Stimulated activated CD8-positive, alpha-beta memory T cell treated with anti-CD3 and anti-CD28 coated beads, Interleukin-7, amount 100 ng/mL, for 4 hours (primary cell): ENCODE results near the gene ADM2.
"Not testable (repeated sequence)": the region's sequence is repeated elsewhere in the genome, so short reads cannot be mapped to it uniquely, and the experiment has no call there.

Experiments used
- DNase-seq, 2 donors: peaks; one replicate each; pipeline ENCODE4 v3.0.0-alpha.2; 2020; ENCODE audit warnings: low read depth in 2 of 2

The ADM2 gene

DNA sequence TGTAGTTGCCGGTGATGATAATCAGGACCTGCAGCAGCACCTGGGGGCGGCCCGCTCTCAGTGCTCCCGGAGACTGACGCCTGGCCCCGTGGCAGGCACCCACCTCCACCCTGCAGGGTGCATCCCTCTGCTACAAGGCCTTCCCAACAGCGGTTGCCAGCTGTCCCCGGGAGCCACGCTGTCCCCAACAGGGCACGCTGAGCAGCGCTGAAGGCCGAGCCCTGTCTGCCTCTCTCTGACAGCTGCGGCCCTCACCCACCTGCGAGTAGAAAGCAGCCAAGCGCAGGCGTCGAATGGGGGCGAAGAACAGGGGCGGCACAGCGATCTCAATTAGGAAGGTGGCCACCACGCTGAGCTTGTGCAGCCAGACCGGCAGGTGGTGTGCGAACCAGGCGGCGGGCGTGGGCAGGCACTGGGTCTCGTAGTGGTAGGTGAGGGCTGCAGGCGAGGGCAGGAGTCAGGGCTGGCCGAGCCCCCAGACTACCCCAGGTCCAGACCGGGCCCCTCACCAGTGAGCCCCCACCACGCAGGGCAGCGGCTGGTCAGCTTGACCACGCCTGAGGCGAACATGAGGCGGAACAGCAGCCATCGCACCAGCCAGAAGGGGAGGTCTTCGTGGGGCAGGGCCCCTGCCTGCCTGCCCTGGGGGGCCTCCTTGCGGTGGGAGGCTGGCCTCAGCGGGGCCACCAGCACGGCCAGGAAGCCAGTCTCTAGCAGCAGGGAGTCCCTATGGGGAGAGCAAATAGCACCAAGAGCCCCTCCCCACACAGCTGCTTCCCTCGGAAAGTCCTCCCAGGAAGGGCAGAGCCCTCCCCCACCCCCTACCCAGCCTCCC, 24.6 kb downstream of the ADM2 start:
- DNase-seq = no peak

DNA sequence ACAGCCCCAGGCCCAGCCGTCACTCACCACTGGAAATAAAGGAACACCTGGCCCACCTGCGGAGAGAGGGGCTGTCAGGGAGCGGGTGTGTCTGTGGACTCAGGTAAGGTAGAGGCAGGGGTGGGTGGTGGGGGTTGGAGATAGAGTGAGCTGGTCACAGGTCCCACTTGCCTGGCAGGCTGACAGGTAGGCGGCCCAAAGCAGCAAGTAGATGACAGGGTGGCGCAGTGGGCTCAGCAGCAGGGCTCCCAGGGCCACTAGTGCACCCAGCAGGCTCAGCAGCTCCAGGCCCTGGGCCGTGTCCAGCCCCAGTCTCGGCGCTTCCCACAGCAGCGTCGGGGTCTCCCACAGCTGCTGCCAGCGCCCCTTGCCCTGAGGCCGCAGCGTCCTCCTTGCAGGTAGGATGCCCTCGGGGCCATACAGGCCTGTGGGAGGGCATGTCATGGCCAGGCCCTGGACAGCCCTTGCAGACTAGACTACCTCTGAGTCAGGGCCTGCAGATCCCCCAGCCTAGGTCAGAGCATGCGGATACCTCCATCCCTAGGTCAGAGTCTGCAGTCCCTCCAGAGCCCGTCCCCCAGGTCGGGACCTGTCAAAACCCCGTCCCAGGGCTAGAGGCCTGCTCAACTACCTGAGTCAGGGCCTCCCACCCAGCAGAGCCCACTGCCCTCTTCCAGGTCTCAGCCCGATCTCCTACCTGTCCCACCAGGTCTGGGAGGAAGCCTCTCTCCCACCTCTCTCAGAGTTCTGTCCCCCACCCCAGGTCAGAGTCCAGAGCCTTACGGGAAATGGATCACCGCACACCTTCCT, 25.5 kb downstream of the ADM2 start:
- no peak for DNase-seq

- peak; percentile 83 to 90 for DNase-seq
Measured at GRCh38 chr22:50507421-50507990, 26.2 kb downstream of the ADM2 start, which contains the start of gene LMF2. TSS of gene LMF2 (minus strand) at chr22:50507702. CDS start at chr22:50507675, 27 bp downstream.

GRCh38 chr22:50507991-50508884, 26.9 kb downstream of the ADM2 start, which contains the start of gene NCAPH2:
TSS of gene NCAPH2 (plus strand) at chr22:50508224. CDS start at chr22:50508338, 114 bp downstream.
- peak; percentile 96 for DNase-seq

DNA sequence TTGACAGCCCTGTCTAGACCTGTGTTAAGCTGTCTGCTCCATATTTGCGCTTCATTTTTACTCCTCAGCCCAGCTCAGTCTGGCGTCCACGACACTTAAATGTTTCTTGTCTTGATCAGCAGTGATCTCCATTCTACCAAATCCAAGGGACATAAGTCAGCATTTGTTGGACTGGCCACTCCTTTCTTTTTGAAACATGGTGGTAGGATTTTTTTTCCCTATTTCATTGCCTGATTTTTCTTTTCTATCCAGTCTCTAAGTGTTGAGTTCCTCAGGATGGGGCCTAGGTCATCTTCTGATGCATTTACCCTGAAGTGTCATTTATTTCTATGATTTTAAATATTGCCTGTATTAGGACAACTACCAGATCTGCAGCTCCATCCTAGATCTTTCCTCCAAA, 27.6 kb downstream of the ADM2 start:
- no peak for DNase-seq

GRCh38 chr22:50513175-50513574, 31.8 kb downstream of the ADM2 start:
- no peak for DNase-seq

DNA sequence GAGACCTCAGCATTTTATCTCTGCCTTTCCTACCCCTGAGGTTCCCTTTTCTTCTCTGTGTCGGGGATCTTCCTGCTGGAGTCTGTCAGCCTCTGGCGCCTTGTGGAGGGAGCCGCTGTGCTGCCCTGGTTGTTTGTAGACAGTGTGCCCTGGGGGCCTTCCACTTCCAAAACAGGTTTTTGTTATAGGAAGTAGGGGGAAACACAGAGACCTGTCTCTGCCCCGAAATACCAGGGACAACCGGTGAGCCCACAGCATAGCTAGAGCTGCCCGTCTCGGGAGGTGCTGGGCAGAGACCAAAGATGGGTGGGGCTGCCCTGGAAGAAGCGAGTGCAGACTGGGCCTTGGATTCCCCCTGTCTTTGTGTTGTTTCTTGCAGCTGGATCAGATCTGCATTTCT, 34.7 kb downstream of the ADM2 start:
- DNase-seq = no peak

GRCh38 chr22:50516891-50517290, 35.5 kb downstream of the ADM2 start:
- DNase-seq = no peak

GRCh38 chr22:50517495-50518260, 36.3 kb downstream of the ADM2 start:
- no peak for DNase-seq

- no peak for DNase-seq
Measured at GRCh38 chr22:50518606-50519005, 37.3 kb downstream of the ADM2 start.

DNA sequence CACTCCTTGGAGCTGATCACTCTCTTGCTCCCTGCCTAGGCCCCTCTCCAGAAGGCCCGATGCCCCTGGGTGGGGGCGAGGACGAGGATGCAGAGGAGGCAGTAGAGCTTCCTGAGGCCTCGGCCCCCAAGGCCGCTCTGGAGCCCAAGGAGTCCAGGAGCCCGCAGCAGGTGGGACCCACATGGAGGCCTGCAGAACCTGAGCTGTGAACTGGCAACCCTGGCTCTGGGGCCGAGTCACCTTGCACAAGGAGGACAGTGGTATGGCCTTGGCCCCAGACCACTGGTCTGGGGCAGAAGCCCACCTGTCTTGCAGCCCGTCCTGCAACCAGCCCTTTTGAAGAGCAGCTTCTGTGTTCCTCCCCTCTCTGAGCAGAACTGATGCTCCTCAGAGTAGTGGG, 37.8 kb downstream of the ADM2 start:
- DNase-seq = no peak

DNA sequence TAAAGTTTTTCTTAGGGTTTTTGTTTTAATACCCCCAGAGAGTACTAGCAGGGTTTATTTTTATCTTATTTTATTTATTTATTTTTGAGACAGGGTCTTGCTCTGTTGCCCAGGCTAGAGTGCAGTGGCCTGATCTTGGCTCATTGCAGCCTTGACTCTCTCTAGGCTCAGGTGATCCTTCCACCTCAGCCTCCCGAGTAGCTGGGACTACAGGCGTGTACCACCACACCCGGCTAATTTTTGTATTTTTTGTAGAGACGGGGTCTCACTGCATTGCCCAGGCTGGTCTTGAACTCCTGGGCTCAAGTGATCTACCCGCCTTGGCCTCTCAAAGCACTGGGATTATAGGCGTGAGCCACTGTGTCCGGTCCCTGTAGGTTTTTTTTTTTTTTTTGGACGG, 38.8 kb downstream of the ADM2 start:
- DNase-seq = not testable (repeated sequence)

- no peak for DNase-seq
Measured at GRCh38 chr22:50520826-50521453, 39.6 kb downstream of the ADM2 start.

DNA sequence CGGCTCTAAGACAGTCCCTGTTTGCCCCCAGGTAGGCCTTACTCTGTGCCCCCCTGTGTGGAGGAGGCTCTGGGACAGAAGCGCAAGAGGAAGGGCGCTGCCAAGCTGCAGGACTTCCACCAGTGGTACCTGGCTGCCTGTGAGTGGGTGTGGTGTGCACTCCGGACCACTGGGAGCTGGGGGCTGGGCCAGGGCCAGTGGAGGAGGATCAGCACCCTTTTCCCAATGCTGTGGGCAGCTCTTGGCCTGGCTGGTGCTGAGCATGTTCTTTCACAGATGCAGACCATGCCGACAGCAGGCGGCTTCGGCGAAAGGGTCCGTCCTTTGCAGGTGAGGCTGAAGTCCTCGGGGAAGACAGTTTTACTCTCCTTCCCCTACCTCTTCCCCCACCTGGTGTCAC, 40.4 kb downstream of the ADM2 start:
- no peak for DNase-seq

DNA sequence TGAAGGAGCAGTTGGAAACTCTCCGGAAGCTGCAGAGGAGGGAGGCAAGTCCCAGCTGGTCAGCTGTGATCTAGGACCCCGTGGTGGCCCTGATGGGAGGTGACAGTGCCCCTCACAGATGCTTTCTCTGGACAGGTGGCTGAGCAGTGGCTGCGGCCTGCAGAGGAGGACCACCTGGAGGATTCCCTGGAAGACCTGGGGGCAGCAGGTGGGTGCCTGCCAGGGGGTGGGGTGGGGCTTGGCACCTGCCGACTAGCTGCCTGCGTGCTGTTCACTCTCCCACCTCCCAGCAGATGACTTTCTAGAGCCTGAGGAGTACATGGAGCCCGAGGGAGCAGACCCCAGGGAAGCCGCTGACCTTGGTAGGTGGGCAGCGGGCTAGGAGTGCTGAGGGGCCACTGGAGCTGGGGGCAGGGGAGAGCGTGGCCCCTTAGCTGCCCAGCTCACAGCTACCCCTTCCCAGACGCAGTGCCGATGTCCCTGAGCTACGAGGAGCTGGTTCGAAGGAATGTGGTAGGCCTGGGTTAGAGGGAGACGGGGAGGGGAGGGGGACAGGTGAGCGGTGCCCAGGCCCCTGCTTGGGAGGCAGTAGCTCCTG, 41.0 kb downstream of the ADM2 start:
- no peak for DNase-seq

- DNase-seq = no peak
Measured at GRCh38 chr22:50522806-50523438, 41.6 kb downstream of the ADM2 start.

- no peak for DNase-seq
Measured at GRCh38 chr22:50523458-50523805, 42.1 kb downstream of the ADM2 start.

DNA sequence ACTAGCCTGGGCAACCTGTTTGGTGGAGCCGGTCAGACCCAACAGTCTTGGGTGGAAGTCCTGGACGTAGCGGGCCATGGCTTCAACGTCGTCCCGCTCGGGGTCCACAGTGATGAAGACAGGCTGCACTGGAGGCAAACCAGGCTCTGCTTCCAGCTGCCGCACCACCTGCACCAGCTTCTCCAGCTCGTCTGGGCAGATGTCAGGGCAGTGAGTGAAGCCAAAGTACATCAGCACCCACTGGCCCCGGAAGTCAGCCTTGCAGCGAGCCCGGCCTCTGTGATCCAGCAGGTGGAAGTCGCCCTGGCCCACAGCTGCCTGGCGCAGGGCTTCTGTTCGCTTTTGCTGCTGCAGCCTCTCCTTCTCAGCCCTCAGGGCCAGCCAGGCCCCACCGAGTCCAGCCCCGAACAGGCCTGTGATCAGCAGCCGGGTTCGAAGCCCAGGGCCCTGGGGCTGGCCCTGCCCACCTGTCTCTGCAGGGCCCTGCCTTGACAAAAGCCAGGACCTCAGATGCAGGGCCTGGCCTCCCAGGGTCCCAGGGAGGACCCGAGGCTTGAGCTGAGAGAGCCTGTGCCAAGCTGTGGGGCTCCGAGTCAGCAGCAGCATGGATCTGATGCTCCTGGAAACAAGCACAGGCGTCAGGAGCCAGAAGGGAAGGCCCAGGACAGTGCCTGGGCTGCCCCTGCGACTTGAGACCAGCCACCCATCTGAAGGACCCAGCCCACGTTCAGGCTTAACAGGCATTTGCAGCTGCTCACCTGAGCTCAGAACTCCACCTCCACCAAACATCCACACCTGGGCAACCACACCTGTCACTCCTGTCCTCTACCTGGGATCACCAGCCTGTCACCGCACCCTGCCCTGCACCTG, 42.7 kb downstream of the ADM2 start:
- DNase-seq = no peak
